ENCODE data around the gene C11orf68. TPM values are rescaled to one million over a fixed set of nuclear protein-coding genes. Genes with fewer than 3 reads are reported as not detected.
A peak's percentile ranks its signal among the peaks of the same experiment; 100 is the strongest.

The C11orf68 gene
- total and polyA plus RNA-seq, 9 of the 15 experiments (the other 6 are each of a cell fraction or from before 2014, with no cell fraction given): 3.6 to 35.9 (median 12.8) TPM

GRCh38 chr11:65884716-65885092 lies 34.2 kb downstream of the C11orf68 start (continued):
- TF ChIP-seq GTF2F1 (IDR thresholded peaks at IDR 0.05; ENCODE audit: low read depth, low read length): no peak
- TF ChIP-seq ZNF644 (tag; IDR thresholded peaks at IDR 0.05; ENCODE audit: low read depth): no peak
- TF ChIP-seq ZNF766 (CRISPR knock-in tag; conservative IDR thresholded peaks at IDR 0.05): no peak
- TF ChIP-seq NBN (IDR thresholded peaks at IDR 0.05; ENCODE audit: low read depth): 0 out of 2 replicates have a peak, but pooled peaks have one; percentile 44
- TF ChIP-seq STAG1 (CRISPR knock-in tag; IDR thresholded peaks at IDR 0.05; ENCODE audit: borderline replicate concordance): peak; percentile 84
- TF ChIP-seq MLLT1 (IDR thresholded peaks at IDR 0.05): peak in 1 of 2 experiments; percentile 92; a peak in 2 of 4 replicates
- TF ChIP-seq CBX5 (IDR thresholded peaks at IDR 0.05; ENCODE audit: borderline replicate concordance, low read depth): no peak
- no peak for TF ChIP-seq HSF4 (CRISPR knock-in tag; IDR thresholded peaks at IDR 0.05; ENCODE audit: borderline replicate concordance)
- no peak for TF ChIP-seq ZNF140 (CRISPR knock-in tag; IDR thresholded peaks at IDR 0.05)
- TF ChIP-seq ZNF57 (CRISPR knock-in tag; IDR thresholded peaks at IDR 0.05): no peak
- peak; percentile 44; the same call in 1 of the 2 replicates for TF ChIP-seq SIN3B (IDR thresholded peaks at IDR 0.05; ENCODE audit: low read depth)
- no peak for TF ChIP-seq SMARCB1 (IDR thresholded peaks at IDR 0.05; ENCODE audit: insufficient read length, low read depth)
- TF ChIP-seq TFAP4 (CRISPR knock-in tag; IDR thresholded peaks at IDR 0.05; ENCODE audit: borderline replicate concordance): peak; percentile 80
- TF ChIP-seq, protein P1, sequence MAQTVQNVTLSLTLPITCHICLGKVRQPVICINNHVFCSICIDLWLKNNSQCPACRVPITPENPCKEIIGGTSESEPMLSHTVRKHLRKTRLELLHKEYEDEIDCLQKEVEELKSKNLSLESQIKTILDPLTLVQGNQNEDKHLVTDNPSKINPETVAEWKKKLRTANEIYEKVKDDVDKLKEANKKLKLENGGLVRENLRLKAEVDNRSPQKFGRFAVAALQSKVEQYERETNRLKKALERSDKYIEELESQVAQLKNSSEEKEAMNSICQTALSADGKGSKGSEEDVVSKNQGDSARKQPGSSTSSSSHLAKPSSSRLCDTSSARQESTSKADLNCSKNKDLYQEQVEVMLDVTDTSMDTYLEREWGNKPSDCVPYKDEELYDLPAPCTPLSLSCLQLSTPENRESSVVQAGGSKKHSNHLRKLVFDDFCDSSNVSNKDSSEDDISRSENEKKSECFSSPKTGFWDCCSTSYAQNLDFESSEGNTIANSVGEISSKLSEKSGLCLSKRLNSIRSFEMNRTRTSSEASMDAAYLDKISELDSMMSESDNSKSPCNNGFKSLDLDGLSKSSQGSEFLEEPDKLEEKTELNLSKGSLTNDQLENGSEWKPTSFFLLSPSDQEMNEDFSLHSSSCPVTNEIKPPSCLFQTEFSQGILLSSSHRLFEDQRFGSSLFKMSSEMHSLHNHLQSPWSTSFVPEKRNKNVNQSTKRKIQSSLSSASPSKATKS (CRISPR knock-in tag; IDR thresholded peaks at IDR 0.05): no peak
- TF ChIP-seq, protein P2, sequence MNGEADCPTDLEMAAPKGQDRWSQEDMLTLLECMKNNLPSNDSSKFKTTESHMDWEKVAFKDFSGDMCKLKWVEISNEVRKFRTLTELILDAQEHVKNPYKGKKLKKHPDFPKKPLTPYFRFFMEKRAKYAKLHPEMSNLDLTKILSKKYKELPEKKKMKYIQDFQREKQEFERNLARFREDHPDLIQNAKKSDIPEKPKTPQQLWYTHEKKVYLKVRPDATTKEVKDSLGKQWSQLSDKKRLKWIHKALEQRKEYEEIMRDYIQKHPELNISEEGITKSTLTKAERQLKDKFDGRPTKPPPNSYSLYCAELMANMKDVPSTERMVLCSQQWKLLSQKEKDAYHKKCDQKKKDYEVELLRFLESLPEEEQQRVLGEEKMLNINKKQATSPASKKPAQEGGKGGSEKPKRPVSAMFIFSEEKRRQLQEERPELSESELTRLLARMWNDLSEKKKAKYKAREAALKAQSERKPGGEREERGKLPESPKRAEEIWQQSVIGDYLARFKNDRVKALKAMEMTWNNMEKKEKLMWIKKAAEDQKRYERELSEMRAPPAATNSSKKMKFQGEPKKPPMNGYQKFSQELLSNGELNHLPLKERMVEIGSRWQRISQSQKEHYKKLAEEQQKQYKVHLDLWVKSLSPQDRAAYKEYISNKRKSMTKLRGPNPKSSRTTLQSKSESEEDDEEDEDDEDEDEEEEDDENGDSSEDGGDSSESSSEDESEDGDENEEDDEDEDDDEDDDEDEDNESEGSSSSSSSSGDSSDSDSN (IDR thresholded peaks at IDR 0.05; ENCODE audit: borderline replicate concordance in 1 of 2, low read depth in 2 of 2, low read length in 2 of 2): 0 out of 4 replicates have a peak, but pooled peaks of 1 of the 2 experiments have one; percentile 29
- TF ChIP-seq, protein P3, sequence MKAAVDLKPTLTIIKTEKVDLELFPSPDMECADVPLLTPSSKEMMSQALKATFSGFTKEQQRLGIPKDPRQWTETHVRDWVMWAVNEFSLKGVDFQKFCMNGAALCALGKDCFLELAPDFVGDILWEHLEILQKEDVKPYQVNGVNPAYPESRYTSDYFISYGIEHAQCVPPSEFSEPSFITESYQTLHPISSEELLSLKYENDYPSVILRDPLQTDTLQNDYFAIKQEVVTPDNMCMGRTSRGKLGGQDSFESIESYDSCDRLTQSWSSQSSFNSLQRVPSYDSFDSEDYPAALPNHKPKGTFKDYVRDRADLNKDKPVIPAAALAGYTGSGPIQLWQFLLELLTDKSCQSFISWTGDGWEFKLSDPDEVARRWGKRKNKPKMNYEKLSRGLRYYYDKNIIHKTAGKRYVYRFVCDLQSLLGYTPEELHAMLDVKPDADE (conservative IDR thresholded peaks at IDR 0.05; ENCODE audit: control insufficient read depth, low read depth, low read length): peak; percentile 15; the same call in 1 of the 2 replicates
- no peak for TF ChIP-seq RBM39 (optimal IDR thresholded peaks at IDR 0.05; ENCODE audit: low read depth, low read length)
- no peak for TF ChIP-seq NFIC (IDR thresholded peaks at IDR 0.05)
- TF ChIP-seq HMG20A (CRISPR knock-in tag; conservative IDR thresholded peaks at IDR 0.05): no peak
- TF ChIP-seq MTA3 (IDR thresholded peaks at IDR 0.05; ENCODE audit: borderline replicate concordance): no peak
- peak; percentile 35 for TF ChIP-seq NEUROD1 (IDR thresholded peaks at IDR 0.05; ENCODE audit: borderline replicate concordance, low read depth, low read length, partially characterized antibody)
